H1 (cell line): ENCODE results near the gene THPO.

Experiments
- CREB1 ChIP-seq: IDR thresholded peaks from 2 replicates; pipeline ENCODE4 v1.6.1; 2012; ENCODE audit warnings: inconsistent platforms
- EP300 ChIP-seq, 2 experiments: IDR thresholded peaks; 1 replicate in 1 of 2; 2 replicates in 1 of 2; pipeline ENCODE4 v1.6.1; 2011 to 2012; ENCODE audit warnings: low read depth in 2 of 2, low read length in 2 of 2, mild to moderate bottlenecking in 2 of 2, borderline replicate concordance in 1 of 2, inconsistent platforms in 1 of 2, moderate library complexity in 1 of 2
- EZH2 ChIP-seq: fragments of 200-600 bp; sonication (generic); IDR thresholded peaks from 2 replicates; pipeline ENCODE4 v1.7.1; 2012; ENCODE audit warnings: low read depth, mild to moderate bottlenecking, moderate library complexity, low read length, inconsistent platforms; ENCODE audit not compliant: severe bottlenecking
- KDM1A ChIP-seq: fragments of 200-600, 300-600 bp; sonication (generic); IDR thresholded peaks from 2 replicates; pipeline ENCODE4 v1.7.1; 2016; ENCODE audit warnings: mild to moderate bottlenecking, low read length, borderline replicate concordance
- TBP ChIP-seq: IDR thresholded peaks from 2 replicates; pipeline ENCODE4 v1.6.1; 2011; ENCODE audit warnings: low read depth, low read length, improper control_type of control experiment
- YY1 ChIP-seq: IDR thresholded peaks from 2 replicates; pipeline ENCODE4 v1.6.1; 2011; ENCODE audit warnings: low read depth, mild to moderate bottlenecking, low read length
- TF ChIP-seq, protein P1 (sequence below), 3 experiments: IDR thresholded peaks; 1 replicate in 2 of 3; 2 replicates in 1 of 3; pipeline versions ENCODE4 v1.5.1 to v1.6.1; 2011; ENCODE audit warnings: low read length in 3 of 3, mild to moderate bottlenecking in 3 of 3, inconsistent platforms in 2 of 3, low read depth in 1 of 3, moderate library complexity in 1 of 3; ENCODE audit not compliant: insufficient read depth in 1 of 3; ENCODE audit errors: control extremely low read depth in 1 of 3

DNA sequence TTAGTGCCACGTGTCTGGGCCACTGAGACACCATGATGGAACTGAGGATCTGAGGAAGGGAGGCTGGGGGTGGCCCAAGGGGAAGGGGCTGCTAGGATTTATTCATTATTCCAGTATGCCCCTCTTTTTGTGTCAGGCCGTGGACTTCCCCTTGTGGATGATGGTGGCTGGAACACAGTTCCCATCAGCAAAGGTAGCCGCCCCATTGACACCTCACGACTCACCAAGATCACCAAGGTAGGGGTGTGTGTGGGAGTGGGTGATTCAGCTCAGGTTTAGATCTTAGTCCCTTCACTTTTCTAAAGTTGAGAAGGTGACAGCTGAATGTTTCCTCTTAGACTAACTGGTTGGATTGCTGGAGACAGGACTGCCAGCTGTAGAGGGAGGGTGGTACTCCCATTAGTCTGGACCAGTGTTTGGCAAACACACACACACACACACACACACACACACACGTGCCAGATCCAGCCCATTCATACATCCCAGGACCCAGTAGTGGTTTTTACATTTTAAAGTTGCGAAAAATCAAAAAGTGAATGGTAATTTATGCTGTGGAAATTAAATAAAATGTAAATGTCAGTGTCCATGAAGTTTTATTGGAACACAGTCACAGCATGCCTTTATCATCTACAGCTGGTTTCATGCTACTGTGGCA is 52.2 kb downstream of the THPO start:
- no peak for TF ChIP-seq EZH2
- no peak for TF ChIP-seq KDM1A
- TF ChIP-seq TBP: no peak
- TF ChIP-seq, protein P1, sequence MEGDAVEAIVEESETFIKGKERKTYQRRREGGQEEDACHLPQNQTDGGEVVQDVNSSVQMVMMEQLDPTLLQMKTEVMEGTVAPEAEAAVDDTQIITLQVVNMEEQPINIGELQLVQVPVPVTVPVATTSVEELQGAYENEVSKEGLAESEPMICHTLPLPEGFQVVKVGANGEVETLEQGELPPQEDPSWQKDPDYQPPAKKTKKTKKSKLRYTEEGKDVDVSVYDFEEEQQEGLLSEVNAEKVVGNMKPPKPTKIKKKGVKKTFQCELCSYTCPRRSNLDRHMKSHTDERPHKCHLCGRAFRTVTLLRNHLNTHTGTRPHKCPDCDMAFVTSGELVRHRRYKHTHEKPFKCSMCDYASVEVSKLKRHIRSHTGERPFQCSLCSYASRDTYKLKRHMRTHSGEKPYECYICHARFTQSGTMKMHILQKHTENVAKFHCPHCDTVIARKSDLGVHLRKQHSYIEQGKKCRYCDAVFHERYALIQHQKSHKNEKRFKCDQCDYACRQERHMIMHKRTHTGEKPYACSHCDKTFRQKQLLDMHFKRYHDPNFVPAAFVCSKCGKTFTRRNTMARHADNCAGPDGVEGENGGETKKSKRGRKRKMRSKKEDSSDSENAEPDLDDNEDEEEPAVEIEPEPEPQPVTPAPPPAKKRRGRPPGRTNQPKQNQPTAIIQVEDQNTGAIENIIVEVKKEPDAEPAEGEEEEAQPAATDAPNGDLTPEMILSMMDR (IDR thresholded peaks at IDR 0.05; ENCODE audit: control extremely low read depth in 1 of 3, insufficient read depth in 1 of 3, low read depth in 1 of 3, low read length in 3 of 3): no peak
- TF ChIP-seq YY1: no peak
- TF ChIP-seq CREB1: no peak
- TF ChIP-seq EP300 (IDR thresholded peaks at IDR 0.05; ENCODE audit: borderline replicate concordance in 1 of 2, low read depth in 2 of 2, low read length in 2 of 2): no peak
